SK-N-DZ (cell line): ENCODE data around the gene ACTL10.
A peak's percentile ranks its signal among the peaks of the same experiment; 100 is the strongest.
"Not testable (repeated sequence)": the region's sequence is repeated elsewhere in the genome, so short reads cannot be mapped to it uniquely, and the experiment has no call there.

Source experiments
- DNase-seq: peaks from one replicate; pipeline ENCODE4 v3.0.0-alpha.2; 2015; ENCODE audit warnings: low spot score

The ACTL10 gene

DNA sequence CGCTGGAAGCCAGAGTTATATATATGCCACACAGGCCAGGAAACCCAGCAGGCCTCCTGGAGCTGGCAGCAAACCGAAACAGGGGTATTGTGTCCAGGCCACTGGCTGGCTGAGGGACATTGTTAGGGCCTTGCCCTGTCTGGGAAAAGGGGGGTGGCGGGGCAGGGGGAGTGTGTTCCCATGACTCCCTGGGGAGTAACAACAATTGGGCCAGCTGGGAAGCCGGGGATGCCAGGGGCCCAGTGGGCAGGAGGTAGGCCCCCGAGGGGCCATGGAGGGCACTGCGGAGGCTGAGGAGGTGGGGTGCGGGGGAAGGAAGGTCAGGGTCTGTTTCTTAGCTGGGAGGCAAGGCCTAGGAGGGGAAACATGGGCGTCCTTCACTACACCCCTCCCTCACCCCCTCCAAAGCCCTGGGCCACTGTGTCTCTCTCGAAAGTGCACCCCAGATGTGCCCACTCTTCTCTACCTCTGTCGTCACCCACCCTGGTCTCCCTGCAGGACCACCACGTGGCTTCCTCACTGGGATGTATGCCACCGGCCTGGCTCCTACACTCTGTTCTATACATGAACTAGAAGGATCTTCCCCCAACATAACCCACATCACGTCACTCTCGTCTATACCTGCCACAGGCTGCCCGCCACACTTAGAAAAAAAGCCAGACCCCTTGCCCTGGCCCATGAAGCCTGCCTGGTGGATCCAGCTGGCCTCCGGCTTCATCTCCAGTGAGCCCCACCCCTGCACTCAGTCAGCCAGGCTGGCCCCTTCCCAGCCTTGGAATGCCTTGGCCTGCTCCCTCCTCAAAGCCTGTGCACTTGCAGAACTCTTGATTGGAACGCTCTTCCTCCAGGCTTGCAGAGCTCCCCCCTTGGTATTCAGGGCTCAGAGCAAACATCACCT lies 27.2 kb downstream of the ACTL10 start:
- DNase-seq: peak; percentile 45

DNA sequence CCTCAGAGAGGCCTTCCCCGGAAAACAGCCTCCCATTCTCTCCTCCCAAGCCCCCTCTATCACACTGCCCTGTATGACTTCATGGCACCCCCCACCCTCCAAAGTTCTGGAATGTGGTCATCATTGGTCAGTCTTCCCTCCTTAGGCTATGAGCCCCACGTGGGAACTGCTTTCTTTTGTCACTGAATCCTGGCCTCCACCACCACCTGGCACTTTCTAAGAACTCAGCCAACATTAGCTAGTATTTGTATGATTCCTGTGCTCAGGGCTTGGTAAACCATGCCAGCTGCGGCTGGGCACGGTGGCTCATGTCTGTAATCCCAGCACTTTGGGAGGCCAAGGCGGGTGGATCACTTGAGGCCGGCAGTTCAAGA lies 27.9 kb downstream of the ACTL10 start:
- no peak for DNase-seq

DNA sequence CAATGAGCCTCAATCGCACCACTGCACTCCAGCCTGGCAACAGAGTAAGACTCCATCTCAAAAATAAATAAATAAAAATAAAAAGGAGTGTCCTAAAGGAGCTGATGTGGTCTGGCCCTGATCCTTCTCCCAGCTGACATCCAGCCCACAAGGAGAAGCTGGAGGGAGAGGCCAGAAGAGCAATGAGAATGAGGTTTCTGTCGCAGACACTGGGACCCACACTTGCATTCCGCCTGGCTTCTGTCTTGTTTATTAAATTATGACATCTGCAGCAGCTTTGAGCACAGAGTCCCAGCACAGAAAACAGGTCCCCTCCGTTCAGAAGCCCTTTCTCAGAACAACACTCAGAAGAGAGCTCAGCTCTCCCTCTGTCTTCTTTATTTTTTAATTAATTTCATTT lies 29.7 kb downstream of the ACTL10 start:
- DNase-seq: peak; percentile 97

DNA sequence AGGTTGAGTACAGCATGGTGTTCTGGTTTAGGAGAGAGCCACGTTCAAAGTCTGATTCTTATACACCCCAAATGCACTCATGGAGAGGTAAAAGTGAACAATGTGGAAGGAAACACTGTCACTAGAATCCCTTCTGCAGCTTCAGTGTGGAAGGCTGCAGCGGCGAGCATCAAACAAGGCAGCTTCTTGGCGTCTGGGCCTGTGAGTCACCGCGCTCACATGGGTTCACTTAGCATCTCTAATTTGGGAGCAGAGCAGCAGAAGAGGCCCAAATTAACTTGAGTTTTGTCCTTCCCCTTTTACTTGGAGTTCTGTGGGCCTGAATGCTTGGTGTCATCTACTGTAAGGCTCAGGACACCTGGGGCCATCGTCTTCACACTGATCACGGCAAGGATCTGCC lies 30.4 kb downstream of the ACTL10 start:
- DNase-seq: peak; percentile 78

DNA sequence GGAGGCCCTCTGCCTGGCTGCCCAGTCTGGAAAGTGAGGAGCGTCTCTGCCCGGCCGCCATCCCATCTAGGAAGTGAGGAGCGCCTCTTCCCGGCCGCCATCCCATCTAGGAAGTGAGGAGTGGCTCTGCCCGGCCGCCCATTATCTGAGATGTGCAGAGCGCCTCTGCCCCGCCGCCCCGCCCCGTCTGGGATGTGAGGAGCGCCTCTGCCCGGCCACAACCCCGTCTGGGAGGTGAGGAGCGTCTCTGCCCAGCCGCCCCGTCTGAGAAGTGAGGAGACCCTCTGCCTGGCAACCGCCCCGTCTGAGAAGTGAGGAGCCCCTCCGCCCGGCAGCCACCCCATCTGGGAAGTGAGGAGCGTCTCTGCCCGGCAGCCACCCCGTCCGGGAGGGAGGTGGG lies 32.2 kb downstream of the ACTL10 start:
- not testable (repeated sequence) for DNase-seq

DNA sequence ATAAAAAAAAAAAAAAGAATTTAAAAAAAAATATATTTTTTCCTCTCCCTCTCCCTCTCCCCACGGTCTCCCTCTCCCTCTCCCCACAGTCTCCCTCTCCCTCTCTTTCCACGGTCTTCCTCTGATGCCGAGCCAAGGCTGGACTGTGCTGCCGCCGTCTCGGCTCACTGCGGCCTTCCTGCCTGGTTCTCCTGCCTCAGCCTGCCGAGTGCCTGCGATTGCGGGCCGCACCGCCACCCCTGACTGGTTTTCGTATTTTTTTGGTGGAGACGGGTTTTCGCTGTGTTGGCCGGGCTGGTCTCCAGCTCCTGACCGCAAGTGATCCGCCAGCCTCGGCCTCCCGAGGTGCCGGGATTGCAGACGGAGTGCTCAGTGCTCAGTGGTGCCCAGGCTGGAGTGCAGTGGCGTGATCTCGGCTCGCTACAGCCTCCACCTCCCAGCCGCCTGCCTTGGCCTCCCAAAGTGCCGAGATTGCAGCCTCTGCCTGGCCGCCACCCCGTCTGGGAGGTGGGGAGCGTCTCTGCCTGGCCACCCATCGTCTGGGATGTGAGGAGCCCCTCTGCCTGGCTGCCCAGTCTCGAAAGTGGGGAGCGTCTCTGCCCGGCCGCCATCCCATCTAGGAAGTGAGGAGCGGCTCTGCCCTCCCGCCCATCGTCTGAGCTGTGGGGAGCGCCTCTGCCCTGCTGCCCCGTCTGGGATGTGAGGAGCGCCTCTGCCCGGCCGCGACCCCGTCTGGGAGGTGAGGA lies 34.1 kb downstream of the ACTL10 start:
- DNase-seq: not testable (repeated sequence)

DNA sequence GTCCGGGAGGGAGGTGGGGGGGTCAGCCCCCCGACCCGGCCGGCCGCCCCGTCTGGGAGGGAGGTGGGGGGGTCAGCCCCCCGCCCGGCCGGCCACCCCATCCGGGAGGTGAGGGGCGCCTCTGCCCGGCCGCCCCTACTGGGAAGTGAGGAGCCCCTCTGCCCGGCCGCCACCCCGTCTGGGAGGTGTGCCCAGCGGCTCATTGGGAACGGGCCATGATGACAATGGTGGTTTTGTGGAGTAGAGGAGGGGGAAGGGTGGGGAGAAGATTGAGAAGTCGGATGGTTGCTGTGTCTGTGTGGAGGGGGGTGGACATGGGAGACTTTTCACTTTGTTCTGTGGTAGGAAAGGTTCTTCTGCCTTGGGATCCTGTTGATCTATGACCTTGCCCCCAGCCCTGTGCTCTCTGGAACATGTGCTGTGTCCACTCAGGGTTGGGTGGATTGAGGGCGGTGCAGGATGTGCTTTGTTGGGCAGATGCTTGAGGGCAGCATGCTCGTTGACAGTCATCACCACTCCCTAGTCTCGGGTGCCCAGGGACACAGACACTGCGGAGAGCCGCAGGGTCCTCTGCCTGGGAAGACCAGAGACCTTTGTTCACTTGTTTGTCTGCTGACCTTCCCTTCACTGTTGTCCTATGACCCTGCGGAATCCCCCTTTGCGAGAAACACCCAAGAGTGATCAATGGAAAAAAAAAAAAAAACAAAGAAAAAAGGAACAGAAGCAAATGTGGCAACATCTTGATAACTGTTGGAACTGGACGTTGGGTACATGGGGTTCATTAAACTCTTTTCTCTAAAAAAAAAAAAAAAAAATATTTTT lies 35.1 kb downstream of the ACTL10 start:
- DNase-seq: no peak

DNA sequence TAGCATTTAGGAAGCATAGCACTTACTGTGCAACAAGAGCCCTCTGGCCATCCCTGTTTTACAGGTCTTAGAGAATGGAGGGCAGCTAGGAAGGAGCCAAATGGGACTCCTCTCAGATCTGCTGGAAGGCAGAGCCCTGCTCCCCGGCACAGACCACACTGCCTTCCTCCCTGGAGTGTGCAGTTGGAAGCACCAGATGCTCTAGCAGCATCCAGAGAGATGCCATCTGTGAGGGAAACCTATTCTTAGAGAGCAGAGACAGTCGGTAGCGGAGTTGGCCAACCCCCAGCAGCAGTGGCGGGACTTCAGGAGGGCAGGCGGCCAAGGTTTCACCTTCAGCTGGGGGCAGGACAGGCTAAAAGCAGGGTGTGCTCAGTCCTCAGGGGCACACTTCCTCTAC lies 36.1 kb downstream of the ACTL10 start:
- DNase-seq: peak; percentile 40

DNA sequence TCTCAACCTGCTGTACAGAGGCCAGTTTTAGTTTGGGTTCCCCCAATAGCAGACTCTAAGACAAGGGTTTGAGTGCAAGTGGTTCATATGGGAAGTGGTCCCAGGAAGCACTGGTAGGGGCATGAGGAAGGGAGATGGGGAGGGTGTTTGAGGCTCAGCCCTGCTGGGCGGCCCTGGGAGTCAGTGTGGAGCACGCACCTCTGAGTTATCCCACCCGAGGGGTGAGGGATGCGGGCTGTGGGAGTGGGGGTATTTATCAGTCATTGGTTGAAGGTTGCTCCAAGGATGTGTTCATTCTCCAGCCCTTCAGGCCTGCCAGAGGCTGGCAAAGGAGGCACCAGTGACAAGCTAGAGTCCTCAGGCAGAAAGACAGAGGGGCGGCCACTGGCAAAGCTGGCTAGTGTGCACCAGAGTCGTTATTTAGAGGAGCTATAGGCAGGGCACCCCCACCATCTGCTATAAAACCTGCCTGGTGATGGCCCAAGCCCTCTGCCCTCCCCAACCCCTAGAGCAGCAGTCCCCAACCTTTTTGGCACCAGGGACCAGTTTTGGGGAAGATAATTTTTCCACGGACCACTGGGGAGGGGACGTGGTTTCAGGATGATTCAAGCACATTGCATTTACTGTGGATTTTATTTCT lies 36.9 kb downstream of the ACTL10 start:
- no peak for DNase-seq

DNA sequence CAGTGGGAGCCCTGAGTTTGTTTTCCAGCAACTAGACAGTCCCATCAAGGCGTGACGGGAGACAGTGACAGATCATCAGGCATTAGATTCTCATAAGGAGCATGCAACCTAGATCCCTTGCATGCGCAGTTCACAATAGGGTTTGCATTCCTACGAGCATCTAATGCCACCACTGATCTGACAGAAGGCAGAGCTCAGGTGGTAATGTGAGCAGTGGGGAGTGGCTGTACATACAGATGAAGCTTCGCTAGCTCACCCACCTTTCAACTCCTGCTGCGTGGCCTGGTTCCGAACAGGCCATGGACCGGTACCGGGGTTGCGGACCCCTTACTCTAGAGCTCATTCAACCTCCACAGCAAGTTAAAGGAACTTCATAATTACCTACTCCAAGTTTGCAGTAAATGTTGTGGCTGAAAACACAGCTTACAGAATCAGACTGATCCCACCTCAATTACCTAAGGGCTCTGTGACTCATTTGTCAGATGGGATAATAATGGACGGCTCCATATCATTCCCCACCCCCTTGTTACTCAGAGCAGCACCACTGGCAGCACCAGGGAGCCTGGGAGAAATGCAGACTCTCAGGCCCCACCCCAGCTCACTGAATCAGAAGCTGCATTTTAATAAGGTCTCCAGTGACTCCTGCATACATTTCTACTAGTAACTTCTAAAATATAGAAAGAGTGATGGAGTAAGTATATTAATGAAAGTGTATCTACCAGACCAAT lies 37.6 kb downstream of the ACTL10 start:
- no peak for DNase-seq

DNA sequence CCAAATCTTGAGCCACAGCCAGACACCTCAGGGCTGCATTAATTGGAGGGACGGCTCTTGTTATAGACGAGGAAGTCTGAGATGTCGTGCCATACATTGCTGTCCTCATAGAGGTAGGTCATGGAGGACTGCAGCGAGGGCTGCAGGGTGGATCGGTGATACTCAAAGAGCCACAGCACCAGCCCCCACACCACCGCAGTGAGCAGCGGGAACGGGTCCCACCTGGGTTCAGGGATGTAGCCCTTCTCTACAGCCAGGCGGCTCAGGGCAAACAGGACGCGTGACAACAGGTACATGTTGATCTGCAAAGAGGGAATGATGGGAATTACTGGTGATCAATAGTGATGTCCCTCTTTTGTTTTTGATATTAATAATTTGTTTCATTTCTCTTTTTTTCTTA lies 40.9 kb downstream of the ACTL10 start:
- DNase-seq: no peak

DNA sequence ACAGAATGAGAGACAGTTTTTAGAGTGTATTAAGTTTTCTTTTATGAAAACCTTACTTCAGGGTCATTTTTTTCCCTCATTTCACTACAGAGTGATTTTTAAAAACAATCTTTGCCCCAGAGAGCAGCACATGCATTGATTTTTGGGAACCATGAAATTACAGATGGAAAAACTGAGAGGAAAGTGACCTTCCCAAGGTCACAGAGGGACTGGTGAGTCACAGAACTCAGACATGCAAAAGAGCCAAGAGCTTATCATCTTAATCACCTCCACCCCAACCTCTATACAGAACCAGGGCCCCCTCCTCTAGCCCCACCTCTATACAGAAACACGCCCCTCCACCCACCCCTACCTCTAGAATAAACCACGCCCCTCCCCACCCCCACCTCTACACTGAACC lies 42.7 kb downstream of the ACTL10 start:
- no peak for DNase-seq

DNA sequence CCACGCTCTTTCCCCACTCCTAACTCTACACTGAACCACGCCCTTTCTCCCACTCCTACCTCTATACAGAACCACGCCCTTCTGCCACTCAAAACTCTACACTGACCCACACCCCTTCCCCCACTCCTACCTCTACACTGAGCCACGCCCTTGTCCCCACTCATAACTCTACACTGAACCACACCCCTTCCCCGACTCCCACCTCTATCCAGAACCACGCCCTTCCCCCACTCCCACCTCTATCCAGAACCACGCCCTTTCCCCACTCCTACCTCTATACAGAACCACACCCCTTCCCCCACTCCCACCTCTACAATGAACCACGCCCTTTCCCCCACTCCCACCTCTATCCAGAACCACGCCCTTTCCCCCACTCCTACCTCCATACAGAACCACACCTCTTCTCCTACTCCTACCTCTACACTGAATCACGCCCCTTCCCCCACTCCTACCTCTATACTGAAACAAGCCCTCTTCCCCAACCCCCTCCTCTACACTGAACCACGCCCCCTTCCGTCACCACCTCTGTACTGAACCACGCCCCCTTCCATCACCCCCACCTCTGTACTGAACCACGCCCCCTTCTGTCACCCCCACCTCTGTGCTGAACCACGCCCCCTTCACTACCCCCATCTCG lies 43.3 kb downstream of the ACTL10 start:
- no peak for DNase-seq

DNA sequence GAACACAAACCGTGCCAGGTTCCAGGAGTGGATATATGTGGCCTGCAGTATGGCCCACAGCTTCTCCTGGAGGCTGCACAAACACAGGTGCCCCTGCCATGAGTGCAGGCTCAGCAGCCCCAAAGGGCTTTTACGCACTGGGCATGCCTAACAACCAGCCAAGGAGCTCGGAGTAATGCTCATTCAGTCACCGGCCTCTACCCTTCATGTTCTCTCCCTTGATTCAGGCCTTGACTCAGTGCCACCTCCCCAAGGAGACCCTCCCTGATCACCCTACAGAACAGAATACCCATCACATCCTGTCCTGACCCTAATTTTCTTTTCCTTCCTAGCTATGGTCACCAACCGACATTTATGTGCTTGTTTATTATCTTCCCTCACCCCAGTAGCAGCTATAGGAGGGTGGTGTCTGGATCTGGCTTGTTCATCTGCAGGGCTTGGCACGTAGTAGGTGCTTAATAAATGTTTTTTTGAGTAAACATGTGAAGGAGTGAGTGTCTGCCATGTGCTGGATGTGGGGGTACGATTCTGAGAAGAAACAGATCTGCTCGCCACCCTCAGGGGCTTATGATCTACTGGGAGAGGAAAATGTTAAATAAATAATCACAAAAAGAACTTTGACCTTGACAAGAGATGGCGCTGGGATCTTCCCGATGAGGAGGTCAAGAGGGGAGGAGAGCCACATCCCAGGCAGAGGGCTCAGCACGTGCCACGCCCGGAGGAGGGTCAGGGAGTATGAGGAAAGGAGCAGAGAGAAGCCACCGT lies 44.1 kb downstream of the ACTL10 start:
- no peak for DNase-seq

DNA sequence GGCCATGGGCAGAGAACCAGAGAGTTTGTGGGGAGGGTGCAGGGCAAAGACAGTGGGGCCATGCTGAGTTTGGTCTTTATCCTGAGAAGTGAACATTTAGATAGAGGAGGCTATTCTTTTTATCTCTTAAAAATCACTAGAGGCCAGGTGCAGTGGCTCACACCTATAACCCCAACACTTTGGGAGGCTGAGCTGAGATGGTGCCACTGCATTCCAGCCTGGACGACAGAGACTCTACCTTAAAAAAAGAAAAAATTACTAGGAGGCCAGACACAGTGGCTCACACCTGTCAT lies 44.6 kb downstream of the ACTL10 start:
- no peak for DNase-seq

DNA sequence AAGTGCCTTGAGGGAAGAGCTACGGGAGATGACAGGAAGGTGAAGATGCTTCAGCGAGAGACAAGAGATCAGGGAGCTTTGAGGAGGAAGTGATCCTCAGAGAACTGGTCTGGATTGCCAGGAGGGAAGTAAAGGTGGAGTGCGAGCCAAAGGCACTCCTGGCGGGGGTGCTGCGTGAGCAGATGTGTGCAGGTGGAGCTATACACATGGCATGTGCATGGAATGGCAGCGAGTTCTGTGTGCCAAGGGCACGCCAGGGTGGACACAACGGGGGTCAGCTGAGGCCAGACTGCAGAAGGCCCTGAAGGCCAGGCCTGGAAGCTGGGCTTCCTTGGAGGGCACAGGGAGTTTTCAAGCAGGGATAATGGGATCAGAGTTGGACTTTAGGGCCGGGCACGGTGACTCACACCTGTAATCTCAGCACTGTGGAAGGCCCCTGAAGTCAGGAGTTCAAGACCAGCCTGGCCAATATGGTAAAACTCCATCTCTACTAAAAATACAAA lies 47.2 kb downstream of the ACTL10 start:
- no peak for DNase-seq

DNA sequence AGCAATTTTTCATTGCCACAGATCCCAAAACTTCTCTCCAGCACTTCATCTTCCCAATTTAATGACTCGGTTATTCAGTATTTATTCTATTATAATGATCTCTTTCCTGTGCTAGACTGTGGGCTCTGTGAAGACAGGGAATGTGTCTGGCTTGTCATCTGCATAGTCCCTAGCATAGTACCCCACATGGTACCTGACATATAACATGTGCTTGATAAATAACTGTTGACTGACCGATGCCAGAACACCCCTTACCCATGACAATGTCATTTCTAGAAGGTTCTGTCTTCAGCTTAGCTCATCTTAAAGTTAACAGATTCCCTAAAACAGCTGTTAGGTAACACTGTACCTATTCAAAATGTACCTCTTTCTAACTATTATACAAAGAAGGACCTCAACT lies 49.8 kb downstream of the ACTL10 start:
- DNase-seq: no peak
